SU-DHL-6 (cell line): ENCODE data around the gene BRAT1.

ENCODE experiments used
- H2AFZ ChIP-seq: fragments of 200-600 bp; sonication (generic); 2 replicates; pipeline ENCODE4 v1.6.1; 2014; ENCODE audit warnings: low read depth, mild to moderate bottlenecking, moderate library complexity, mixed read lengths, antibody characterized with exemption, low read length; ENCODE audit not compliant: severe bottlenecking
- H3F3A ChIP-seq: fragments of 200-600 bp; shearing (Covaris generic); 2 replicates; pipeline ENCODE4 v1.6.0; 2016; ENCODE audit warnings: antibody characterized with exemption, mild to moderate bottlenecking; ENCODE audit not compliant: insufficient read depth
- H3K27ac ChIP-seq: fragments of 200-600 bp; sonication (generic); 2 replicates; pipeline ENCODE4 v1.5.1; 2016; ENCODE audit warnings: low read depth, mild to moderate bottlenecking, low read length, moderate library complexity, mixed read lengths
- H3K27me3 ChIP-seq: fragments of 200-600 bp; sonication (generic), shearing (Covaris generic); 2 replicates; pipeline ENCODE4 v1.6.0; 2014; ENCODE audit warnings: mild to moderate bottlenecking, low read length
- H3K36me3 ChIP-seq: fragments of 200-600 bp; sonication (generic); 2 replicates; pipeline ENCODE4 v1.6.1; 2014; ENCODE audit warnings: mild to moderate bottlenecking, low read length, mixed read lengths
- H3K4me2 ChIP-seq: fragments of 300-600, 200-600 bp; shearing (Covaris generic), sonication (generic); 2 replicates; pipeline ENCODE4 v1.6.0; 2014; ENCODE audit warnings: low read length, low read depth, mild to moderate bottlenecking; ENCODE audit not compliant: poor library complexity, severe bottlenecking
- H3K4me3 ChIP-seq: fragments of 200-600 bp; sonication (generic); 2 replicates; pipeline ENCODE4 v1.5.1; 2014; ENCODE audit warnings: antibody characterized with exemption, low read length, mild to moderate bottlenecking, mixed read lengths; ENCODE audit not compliant: insufficient read depth, poor library complexity, severe bottlenecking
- H3K79me2 ChIP-seq: fragments of 200-600 bp; sonication (generic); 2 replicates; pipeline ENCODE4 v1.6.1; 2014; ENCODE audit warnings: mild to moderate bottlenecking, low read length, moderate library complexity; ENCODE audit not compliant: insufficient read depth
- H3K9ac ChIP-seq: fragments of 200-600 bp; sonication (generic); 2 replicates; pipeline ENCODE4 v1.7.0; 2014; ENCODE audit warnings: mild to moderate bottlenecking, low read length
- H3K9me2 ChIP-seq: fragments of 200-600 bp; sonication (generic); replicated peaks from 2 replicates; pipeline ENCODE4 v1.6.1; 2014; ENCODE audit warnings: low read length; ENCODE audit not compliant: insufficient read depth
- H3K9me3 ChIP-seq: fragments of 200-600 bp; sonication (generic); 2 replicates; pipeline ENCODE4 v1.6.1; 2014; ENCODE audit warnings: low read length, mixed read lengths; ENCODE audit not compliant: insufficient read depth
- H4K20me1 ChIP-seq: fragments of 200-600 bp; sonication (generic); 2 replicates; pipeline ENCODE4 v1.6.1; 2014; ENCODE audit warnings: low read depth, mild to moderate bottlenecking, antibody characterized with exemption, low read length, moderate library complexity, mixed read lengths
- EZH2phosphoT487 ChIP-seq: fragments of 200-600 bp; sonication (generic), shearing (Covaris generic); conservative IDR thresholded peaks from 2 replicates; pipeline ENCODE4 v1.6.1; 2018; ENCODE audit warnings: mild to moderate bottlenecking, antibody characterized with exemption, low read length, moderate library complexity, mixed read lengths
- TF ChIP-seq, protein P1 (sequence below): fragments of 200-600 bp; sonication (generic); IDR thresholded peaks from one replicate; pipeline ENCODE4 v1.5.1; 2017; ENCODE audit warnings: antibody characterized with exemption, mild to moderate bottlenecking, low read length, moderate library complexity; ENCODE audit not compliant: insufficient read depth, poor library complexity, severe bottlenecking

The BRAT1 gene

GRCh38 chr7:2513702-2514101, 41.6 kb downstream of the BRAT1 start:
- no peaks in the 10 kb centered on the region for H3F3A ChIP-seq
- H3K79me2 ChIP-seq: no peaks in the 10 kb centered on the region
- no peaks in the 10 kb centered on the region for H4K20me1 ChIP-seq
- H3K4me3 ChIP-seq: no peak overlapping the region
- no peaks in the 10 kb centered on the region for H3K9me2 ChIP-seq
- H2AFZ ChIP-seq: no peak overlapping the region
- H3K9ac ChIP-seq: no peak overlapping the region
- H3K27ac ChIP-seq: no peak overlapping the region
- H3K27me3 ChIP-seq: no peaks in the 10 kb centered on the region
- TF ChIP-seq EZH2phosphoT487: no peak
- TF ChIP-seq, protein P1, sequence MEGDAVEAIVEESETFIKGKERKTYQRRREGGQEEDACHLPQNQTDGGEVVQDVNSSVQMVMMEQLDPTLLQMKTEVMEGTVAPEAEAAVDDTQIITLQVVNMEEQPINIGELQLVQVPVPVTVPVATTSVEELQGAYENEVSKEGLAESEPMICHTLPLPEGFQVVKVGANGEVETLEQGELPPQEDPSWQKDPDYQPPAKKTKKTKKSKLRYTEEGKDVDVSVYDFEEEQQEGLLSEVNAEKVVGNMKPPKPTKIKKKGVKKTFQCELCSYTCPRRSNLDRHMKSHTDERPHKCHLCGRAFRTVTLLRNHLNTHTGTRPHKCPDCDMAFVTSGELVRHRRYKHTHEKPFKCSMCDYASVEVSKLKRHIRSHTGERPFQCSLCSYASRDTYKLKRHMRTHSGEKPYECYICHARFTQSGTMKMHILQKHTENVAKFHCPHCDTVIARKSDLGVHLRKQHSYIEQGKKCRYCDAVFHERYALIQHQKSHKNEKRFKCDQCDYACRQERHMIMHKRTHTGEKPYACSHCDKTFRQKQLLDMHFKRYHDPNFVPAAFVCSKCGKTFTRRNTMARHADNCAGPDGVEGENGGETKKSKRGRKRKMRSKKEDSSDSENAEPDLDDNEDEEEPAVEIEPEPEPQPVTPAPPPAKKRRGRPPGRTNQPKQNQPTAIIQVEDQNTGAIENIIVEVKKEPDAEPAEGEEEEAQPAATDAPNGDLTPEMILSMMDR: no peak
- H3K36me3 ChIP-seq: no peaks in the 10 kb centered on the region
- no peaks in the 10 kb centered on the region for H3K9me3 ChIP-seq
- no peak overlapping the region for H3K4me2 ChIP-seq

DNA sequence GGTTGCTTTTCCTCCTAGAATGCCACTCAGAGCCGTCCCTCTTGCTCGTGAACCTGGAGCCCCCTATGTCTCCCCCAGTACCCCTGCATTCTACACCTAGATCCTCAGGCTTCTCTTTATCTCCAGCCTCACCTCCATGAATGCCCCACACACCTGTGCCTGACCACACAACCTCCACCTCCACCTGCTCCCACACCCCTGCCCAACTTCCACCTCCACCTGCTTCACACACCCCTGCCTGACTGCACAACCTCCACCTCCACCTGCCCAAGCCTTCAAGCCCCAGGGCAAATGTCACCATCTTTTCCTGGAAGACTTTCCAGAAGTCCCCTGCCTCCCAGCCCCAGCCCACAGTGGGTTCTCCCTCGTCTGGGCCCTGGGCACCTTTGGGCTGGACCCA, 42.6 kb downstream of the BRAT1 start:
- Histone ChIP-seq H3K4me2 (no peak overlapping the region), H4K20me1 (no peaks in the 10 kb centered on the region), H3K79me2 (no peaks in the 10 kb centered on the region), H3K9ac (no peak overlapping the region), H3K4me3 (no peak overlapping the region), H3F3A (no peaks in the 10 kb centered on the region), H3K27me3 (no peaks in the 10 kb centered on the region), H3K9me3 (no peaks in the 10 kb centered on the region), H3K36me3 (no peaks in the 10 kb centered on the region), H3K27ac (no peak overlapping the region), H2AFZ (no peak overlapping the region), H3K9me2 (no peaks in the 10 kb centered on the region)
- no peak for TF ChIP-seq EZH2phosphoT487
- TF ChIP-seq, protein P1: no peak

DNA sequence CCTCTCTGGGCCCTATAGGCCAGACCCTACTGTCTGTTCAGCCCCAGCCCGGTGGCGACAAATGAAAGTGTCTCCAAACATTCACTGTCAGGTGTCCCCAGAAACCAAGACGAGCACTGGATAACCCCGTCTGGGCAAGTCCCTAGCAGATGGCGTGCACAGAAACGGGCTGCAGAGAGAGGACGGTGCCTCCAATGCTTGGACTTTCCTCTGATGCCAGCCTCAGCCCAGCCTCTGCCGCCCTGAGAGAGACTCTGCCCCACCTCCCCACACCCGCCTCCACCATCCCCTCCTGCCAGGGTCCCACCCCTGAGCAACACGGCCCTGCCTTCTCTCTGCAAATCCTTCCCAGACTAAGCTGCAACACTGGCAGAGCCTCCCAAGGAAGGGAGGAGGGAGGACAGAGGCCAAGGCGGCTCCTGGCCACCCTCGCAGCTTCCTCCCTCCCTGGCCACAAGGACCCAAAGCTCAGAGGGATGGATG, 43.1 kb downstream of the BRAT1 start:
- H4K20me1 ChIP-seq: no peaks in the 10 kb centered on the region
- no peaks in the 10 kb centered on the region for H3K79me2 ChIP-seq
- H3K36me3 ChIP-seq: no peaks in the 10 kb centered on the region
- H3K9me2 ChIP-seq: no peaks in the 10 kb centered on the region
- no peaks in the 10 kb centered on the region for H3K27me3 ChIP-seq
- no peak overlapping the region for H2AFZ ChIP-seq
- no peaks in the 10 kb centered on the region for H3F3A ChIP-seq
- H3K27ac ChIP-seq: no peak overlapping the region
- no peak overlapping the region for H3K9ac ChIP-seq
- no peak overlapping the region for H3K4me3 ChIP-seq
- no peaks in the 10 kb centered on the region for H3K9me3 ChIP-seq
- H3K4me2 ChIP-seq: no peak overlapping the region
- TF ChIP-seq, protein P1: no peak
- no peak for TF ChIP-seq EZH2phosphoT487
